ENCODE measurements around the gene TSPAN18.

Gene TSPAN18

GRCh38 chr11:44711787-44712608 is 14.8 kb upstream of the TSPAN18 start:
- DNase-seq: no peak

GRCh38 chr11:44713022-44713421 is 13.7 kb upstream of the TSPAN18 start:
- no peak for DNase-seq

- DNase-seq: no peak
Measured at GRCh38 chr11:44716256-44716655, 10.5 kb upstream of the TSPAN18 start.

- no peak for DNase-seq
Measured at GRCh38 chr11:44718057-44718456, 8.7 kb upstream of the TSPAN18 start.

GRCh38 chr11:44718612-44719390 is 8.0 kb upstream of the TSPAN18 start:
- no peak for DNase-seq

GRCh38 chr11:44725016-44725685 is 1.6 kb upstream of the TSPAN18 start:
- no peak for DNase-seq

GRCh38 chr11:44725757-44726282 is 942 bp upstream of the TSPAN18 start:
- no peak for DNase-seq

- DNase-seq: no peak
Measured at GRCh38 chr11:44727114-44727372, 281 bp downstream of the TSPAN18 start.

- DNase-seq: peak; percentile 28 to 57
Measured at GRCh38 chr11:44727373-44728287, 868 bp downstream of the TSPAN18 start.

GRCh38 chr11:44728491-44728910 is 1.7 kb downstream of the TSPAN18 start:
- DNase-seq: no peak

- DNase-seq: no peak
Measured at GRCh38 chr11:44729063-44729462, 2.3 kb downstream of the TSPAN18 start.

- no peak for DNase-seq
Measured at GRCh38 chr11:44729713-44730112, 3.0 kb downstream of the TSPAN18 start.

- DNase-seq: no peak
Measured at GRCh38 chr11:44730775-44731174, 4.0 kb downstream of the TSPAN18 start.

GRCh38 chr11:44731685-44732430 is 5.1 kb downstream of the TSPAN18 start:
- no peak for DNase-seq

- DNase-seq: no peak
Measured at GRCh38 chr11:44732564-44732963, 5.8 kb downstream of the TSPAN18 start.

GRCh38 chr11:44733877-44734276 is 7.1 kb downstream of the TSPAN18 start:
- no peak for DNase-seq

GRCh38 chr11:44734843-44735381 is 8.2 kb downstream of the TSPAN18 start:
- no peak for DNase-seq

- DNase-seq: no peak
Measured at GRCh38 chr11:44736791-44737190, 10.0 kb downstream of the TSPAN18 start.

- no peak for DNase-seq
Measured at GRCh38 chr11:44737245-44738085, 10.7 kb downstream of the TSPAN18 start.

- DNase-seq: no peak
Measured at GRCh38 chr11:44738791-44739190, 12.0 kb downstream of the TSPAN18 start.

Data from hippocampal formation (tissue), 2 donors.